CD4-positive, CD25-positive, alpha-beta regulatory T cell (primary cell): ENCODE measurements around the gene SDK1. TPM values are rescaled to one million over a fixed set of nuclear protein-coding genes. Genes with fewer than 3 reads are reported as not detected.

ENCODE experiments used
- ATAC-seq, 2 donors: fragments of 150-1000 bp; cut with Tn5 transposase; one replicate each; pipeline ENCODE4 v1.10.0; 2021; ENCODE audit warnings: low read depth in 2 of 2, moderate number of reproducible peaks in 2 of 2, moderate library complexity in 1 of 2
- DNase-seq, 3 donors: peaks; one replicate each; pipeline versions ENCODE4 v3.0.0 to v3.0.0-alpha.2; 2012 to 2022; ENCODE audit warnings: mixed read lengths in 1 of 3
- H3K27ac ChIP-seq: one replicate; pipeline ENCODE4 v1.7.0; 2013; ENCODE audit warnings: mild to moderate bottlenecking, low read length; ENCODE audit not compliant: insufficient read depth, poor library complexity, severe bottlenecking
- H3K27me3 ChIP-seq: one replicate; pipeline ENCODE4 v1.7.0; 2013; ENCODE audit warnings: low read length; ENCODE audit not compliant: control insufficient read depth, insufficient read depth
- H3K36me3 ChIP-seq: one replicate; pipeline ENCODE4 v1.7.0; 2013; ENCODE audit warnings: mild to moderate bottlenecking, low read length, moderate library complexity; ENCODE audit not compliant: control insufficient read depth, insufficient read depth
- H3K4me1 ChIP-seq: 2 replicates; pipeline ENCODE4 v1.7.0; 2013; ENCODE audit warnings: mild to moderate bottlenecking, low read length; ENCODE audit not compliant: insufficient read depth, control insufficient read depth, poor library complexity, severe bottlenecking
- H3K4me3 ChIP-seq: one replicate; pipeline ENCODE4 v1.7.0; 2013; ENCODE audit warnings: low read depth, mild to moderate bottlenecking, low read length, moderate library complexity
- H3K9me3 ChIP-seq, 2 experiments: 1 replicate in 1 of 2; 2 replicates in 1 of 2; pipeline ENCODE4 v1.7.0; 2013; ENCODE audit warnings: low read length in 2 of 2, mild to moderate bottlenecking in 1 of 2, moderate library complexity in 1 of 2; ENCODE audit not compliant: control insufficient read depth in 2 of 2
- H3K27ac Mint-ChIP-seq, 3 donors: one replicate each; pipeline ENCODE4 v1.8.0; 2020 to 2022; ENCODE audit warnings: mild to moderate bottlenecking in 3 of 3, mixed read lengths in 3 of 3, moderate library complexity in 2 of 3
- H3K27me3 Mint-ChIP-seq: one replicate; pipeline ENCODE4 v1.8.0; 2022; ENCODE audit warnings: mild to moderate bottlenecking, mixed read lengths
- H3K36me3 Mint-ChIP-seq: one replicate; pipeline ENCODE4 v1.8.0; 2020; ENCODE audit warnings: mixed read lengths
- H3K4me1 Mint-ChIP-seq, 4 donors: one replicate each; pipeline ENCODE4 v1.8.0; 2020 to 2022; ENCODE audit warnings: mixed read lengths in 4 of 4, mild to moderate bottlenecking in 1 of 4
- H3K4me3 Mint-ChIP-seq, 4 donors: one replicate each; pipeline ENCODE4 v1.8.0; 2020 to 2022; ENCODE audit warnings: mild to moderate bottlenecking in 4 of 4, mixed read lengths in 4 of 4, moderate library complexity in 3 of 4
- H3K9me3 Mint-ChIP-seq, 7 donors: one replicate each; pipeline ENCODE4 v1.8.0; 2020 to 2022; ENCODE audit warnings: mixed read lengths in 7 of 7, mild to moderate bottlenecking in 3 of 7, moderate library complexity in 2 of 7
- polyA plus RNA-seq, 4 donors: library from polyadenylated mRNA; unstranded; fragments of 300-500 nt; fragmentation: Illumina TruSeq; gene quantifications; one replicate each; pipeline ENCODE4 v1.2.3, GENCODE V29; 2021
- total RNA-seq: library from RNA; stranded (reverse); gene quantifications from one replicate; pipeline ENCODE4 v1.2.3, GENCODE V29; 2022

Gene SDK1
- total and polyA plus RNA-seq, 5 donors from 2014 or later = 0.47 TPM; not detected in 4

GRCh38 chr7:4024133-4024532 lies 723.1 kb downstream of the SDK1 start:
- H3K4me3 Mint-ChIP-seq = no peak overlapping the region
- DNase-seq = no peak
- H3K9me3 Mint-ChIP-seq = peaks cover 0 to 3% (median 0%) of the 10 kb centered on the region in 7 donors
- no peak overlapping the region for H3K27ac ChIP-seq
- H3K27ac Mint-ChIP-seq = no peak overlapping the region
- H3K27me3 Mint-ChIP-seq = no peaks in the 10 kb centered on the region
- H3K4me1 ChIP-seq = no peaks in the 10 kb centered on the region
- no peak for ATAC-seq
- no peaks in the 10 kb centered on the region for H3K4me1 Mint-ChIP-seq
- H3K36me3 Mint-ChIP-seq = no peaks in the 10 kb centered on the region
- no peaks in the 10 kb centered on the region for H3K36me3 ChIP-seq
- H3K9me3 ChIP-seq = peaks cover 0 to 1% of the 10 kb centered on the region in 2 experiments
- H3K27me3 ChIP-seq = no peaks in the 10 kb centered on the region
- no peak overlapping the region for H3K4me3 ChIP-seq

- Histone ChIP-seq H3K4me1 (no peaks in the 10 kb centered on the region), H3K36me3 (no peaks in the 10 kb centered on the region), H3K27ac (no peak overlapping the region), H3K4me3 (no peak overlapping the region), H3K27me3 (no peaks in the 10 kb centered on the region), H3K9me3 (no peaks in the 10 kb centered on the region)
- Mint-ChIP-seq H3K27ac (no peak overlapping the region), H3K4me3 (no peak overlapping the region), H3K4me1 (no peaks in the 10 kb centered on the region), H3K36me3 (no peaks in the 10 kb centered on the region), H3K27me3 (no peaks in the 10 kb centered on the region), H3K9me3 (peaks cover 0 to 3% (median 0%) of the 10 kb centered on the region in 7 donors)
- DNase-seq (no peak), ATAC-seq (no peak)
Measured at GRCh38 chr7:4024806-4025205, 723.8 kb downstream of the SDK1 start.

GRCh38 chr7:4025210-4025609 lies 724.2 kb downstream of the SDK1 start:
- ATAC-seq = no peak
- Mint-ChIP-seq H3K36me3 (no peaks in the 10 kb centered on the region), H3K4me1 (no peaks in the 10 kb centered on the region), H3K4me3 (no peak overlapping the region), H3K27me3 (no peaks in the 10 kb centered on the region), H3K27ac (no peak overlapping the region), H3K9me3 (peaks cover 0 to 3% (median 0%) of the 10 kb centered on the region in 7 donors)
- no peaks in the 10 kb centered on the region for H3K36me3 ChIP-seq
- no peaks in the 10 kb centered on the region for H3K9me3 ChIP-seq
- no peaks in the 10 kb centered on the region for H3K4me1 ChIP-seq
- no peaks in the 10 kb centered on the region for H3K27me3 ChIP-seq
- DNase-seq = no peak
- H3K4me3 ChIP-seq = no peak overlapping the region
- H3K27ac ChIP-seq = no peak overlapping the region

- no peak overlapping the region for H3K27ac Mint-ChIP-seq
Measured at GRCh38 chr7:4025694-4026615, 724.9 kb downstream of the SDK1 start.

GRCh38 chr7:4026941-4027486 lies 726.0 kb downstream of the SDK1 start:
- Histone ChIP-seq H3K9me3 (no peaks in the 10 kb centered on the region), H3K36me3 (no peaks in the 10 kb centered on the region), H3K27ac (no peak overlapping the region), H3K4me3 (no peak overlapping the region), H3K4me1 (no peaks in the 10 kb centered on the region), H3K27me3 (no peaks in the 10 kb centered on the region)
- Mint-ChIP-seq H3K4me1 (no peaks in the 10 kb centered on the region), H3K27me3 (no peaks in the 10 kb centered on the region), H3K9me3 (peaks cover 0 to 3% (median 0%) of the 10 kb centered on the region in 7 donors), H3K4me3 (no peak overlapping the region), H3K27ac (no peak overlapping the region), H3K36me3 (no peaks in the 10 kb centered on the region)
- ATAC-seq (no peak), DNase-seq (no peak)

More at GRCh38 chr7:4025694-4026615, 724.9 kb downstream of the SDK1 start:
- Histone ChIP-seq H3K4me1 (no peaks in the 10 kb centered on the region), H3K36me3 (no peaks in the 10 kb centered on the region), H3K4me3 (no peak overlapping the region), H3K9me3 (no peaks in the 10 kb centered on the region), H3K27ac (no peak overlapping the region), H3K27me3 (no peaks in the 10 kb centered on the region)
- no peaks in the 10 kb centered on the region for H3K4me1 Mint-ChIP-seq
- no peaks in the 10 kb centered on the region for H3K27me3 Mint-ChIP-seq
- ATAC-seq (no peak), DNase-seq (no peak)
- no peaks in the 10 kb centered on the region for H3K36me3 Mint-ChIP-seq
- peaks cover 0 to 3% (median 0%) of the 10 kb centered on the region in 7 donors for H3K9me3 Mint-ChIP-seq
- H3K4me3 Mint-ChIP-seq = no peak overlapping the region

GRCh38 chr7:4028221-4028620 lies 727.2 kb downstream of the SDK1 start:
- DNase-seq = no peak
- Histone ChIP-seq H3K9me3 (no peaks in the 10 kb centered on the region), H3K4me3 (no peak overlapping the region), H3K27me3 (no peaks in the 10 kb centered on the region), H3K27ac (no peak overlapping the region), H3K36me3 (no peaks in the 10 kb centered on the region), H3K4me1 (no peaks in the 10 kb centered on the region)
- Mint-ChIP-seq H3K4me1 (no peaks in the 10 kb centered on the region), H3K36me3 (no peaks in the 10 kb centered on the region), H3K4me3 (no peak overlapping the region), H3K9me3 (peaks cover 0 to 3% (median 0%) of the 10 kb centered on the region in 7 donors), H3K27me3 (no peaks in the 10 kb centered on the region), H3K27ac (no peak overlapping the region)
- ATAC-seq = no peak

- Histone ChIP-seq H3K4me1 (no peaks in the 10 kb centered on the region), H3K36me3 (no peaks in the 10 kb centered on the region), H3K27ac (no peak overlapping the region), H3K4me3 (no peak overlapping the region), H3K27me3 (no peaks in the 10 kb centered on the region), H3K9me3 (no peaks in the 10 kb centered on the region)
- ATAC-seq (no peak), DNase-seq (no peak)
- peaks cover 0 to 3% (median 0%) of the 10 kb centered on the region in 7 donors for H3K9me3 Mint-ChIP-seq
- no peaks in the 10 kb centered on the region for H3K4me1 Mint-ChIP-seq
- no peaks in the 10 kb centered on the region for H3K36me3 Mint-ChIP-seq
- no peak overlapping the region for H3K4me3 Mint-ChIP-seq
- no peaks in the 10 kb centered on the region for H3K27me3 Mint-ChIP-seq
- H3K27ac Mint-ChIP-seq = no peak overlapping the region
Measured at GRCh38 chr7:4029941-4030340, 728.9 kb downstream of the SDK1 start.
